Endodermal cell (in vitro differentiated cells): ENCODE measurements around the gene INTS1. TPM values are rescaled to one million over a fixed set of nuclear protein-coding genes. Genes with fewer than 3 reads are reported as not detected.

Source experiments
- DNase-seq: peaks from one replicate; pipeline ENCODE4 v3.0.0-alpha.2; 2017
- H3K27ac ChIP-seq: 2 replicates; pipeline ENCODE4 v1.5.1; 2013; ENCODE audit warnings: mild to moderate bottlenecking, low read depth, low read length, moderate library complexity
- H3K27me3 ChIP-seq: 2 replicates; pipeline ENCODE4 v1.6.1; 2013; ENCODE audit warnings: mild to moderate bottlenecking, low read length, moderate library complexity; ENCODE audit not compliant: insufficient read depth, control insufficient read depth, poor library complexity, severe bottlenecking
- H3K36me3 ChIP-seq: 2 replicates; pipeline ENCODE4 v1.7.0; 2013; ENCODE audit warnings: mild to moderate bottlenecking, low read length, moderate library complexity; ENCODE audit not compliant: control insufficient read depth, insufficient read depth
- H3K4me1 ChIP-seq: one replicate; pipeline ENCODE4 v1.7.0; 2013; ENCODE audit warnings: low read length; ENCODE audit not compliant: control insufficient read depth, insufficient read depth
- H3K4me3 ChIP-seq: 2 replicates; pipeline ENCODE4 v1.5.1; 2013; ENCODE audit warnings: mild to moderate bottlenecking, low read length, moderate library complexity
- H3K9ac ChIP-seq: 2 replicates; pipeline ENCODE4 v1.6.1; 2013; ENCODE audit warnings: mild to moderate bottlenecking, low read length, moderate library complexity; ENCODE audit not compliant: poor library complexity, severe bottlenecking; ENCODE audit errors: extremely low read depth
- H3K9me3 ChIP-seq: 2 replicates; pipeline ENCODE4 v1.6.1; 2013; ENCODE audit warnings: mild to moderate bottlenecking, low read length, moderate library complexity; ENCODE audit not compliant: control insufficient read depth
- H3K27ac Mint-ChIP-seq: 2 replicates; pipeline ENCODE4 v1.8.0; 2020; ENCODE audit warnings: mixed read lengths
- H3K27me3 Mint-ChIP-seq: 2 replicates; pipeline ENCODE4 v1.8.0; 2021; ENCODE audit warnings: mild to moderate bottlenecking, mixed read lengths; ENCODE audit not compliant: insufficient read depth
- H3K36me3 Mint-ChIP-seq: 2 replicates; pipeline ENCODE4 v1.8.0; 2020; ENCODE audit warnings: low read depth, mixed read lengths
- H3K4me1 Mint-ChIP-seq: 2 replicates; pipeline ENCODE4 v1.8.0; 2020; ENCODE audit warnings: mixed read lengths
- H3K4me3 Mint-ChIP-seq: 2 replicates; pipeline ENCODE4 v1.8.0; 2020; ENCODE audit warnings: mild to moderate bottlenecking, moderate library complexity, mixed read lengths
- H3K9me3 Mint-ChIP-seq: 2 replicates; pipeline ENCODE4 v1.8.0; 2020; ENCODE audit warnings: mild to moderate bottlenecking, mixed read lengths
- CTCF ChIP-seq: fragments of 200-600 bp; sonication (generic); conservative IDR thresholded peaks from 2 replicates; pipeline ENCODE4 v1.5.0; 2021; ENCODE audit warnings: antibody characterized with exemption, mild to moderate bottlenecking
- WGBS, 2 experiments: methylation state at CpG; one replicate each; pipeline versions ENCODE4 v1.1.5 to v1.1.7; 2013; ENCODE audit warnings: missing lambda C conversion rate in 2 of 2, mixed read lengths in 1 of 2; ENCODE audit not compliant: insufficient coverage in 1 of 2, insufficient read length in 1 of 2; 5-methylcytosine and 5-hydroxymethylcytosine counted together
- total RNA-seq, 2 donors: library from RNA; stranded (reverse); fragmentation: NEBNext Ultra II Directional in 1 of 2; extraction: Animal tissue kit (Norgen Biotek cat#: 25700) in 1 of 2; gene quantifications; 2 replicates in 1 of 2; 3 replicates in 1 of 2; pipeline ENCODE4 v1.2.1, GENCODE V29; 2021

INTS1 gene
- total RNA-seq, 2 donors from 2014 or later, result 145 to 178 TPM

GRCh38 chr7:1455241-1455939, 48.8 kb downstream of the INTS1 start:
- Histone ChIP-seq H3K9ac (no peak overlapping the region), H3K36me3 (no peaks in the 10 kb centered on the region), H3K4me1 (no peaks in the 10 kb centered on the region), H3K9me3 (no peaks in the 10 kb centered on the region), H3K27me3 (no peaks in the 10 kb centered on the region), H3K27ac (no peak overlapping the region), H3K4me3 (no peak overlapping the region)
- Mint-ChIP-seq H3K36me3 (no peaks in the 10 kb centered on the region), H3K27ac (no peak overlapping the region), H3K4me3 (no peak overlapping the region), H3K27me3 (peaks cover 2% of the 10 kb centered on the region), H3K9me3 (no peaks in the 10 kb centered on the region), H3K4me1 (peaks cover 3% of the 10 kb centered on the region)
- peak; percentile 74 for DNase-seq
- WGBS, 2 experiments, result 88 to 92% methylated on average over 8 to 26 of the region's 26 CpGs
- no peak for TF ChIP-seq CTCF

- Mint-ChIP-seq H3K4me3 (no peak overlapping the region), H3K9me3 (no peaks in the 10 kb centered on the region), H3K27ac (no peak overlapping the region), H3K36me3 (no peaks in the 10 kb centered on the region), H3K4me1 (peaks cover 3% of the 10 kb centered on the region), H3K27me3 (peaks cover 2% of the 10 kb centered on the region)
- no peak overlapping the region for H3K9ac ChIP-seq
- no peaks in the 10 kb centered on the region for H3K9me3 ChIP-seq
- 79 to 90% methylated on average over 9 to 14 of the region's 14 CpGs for WGBS, 2 experiments
- TF ChIP-seq CTCF, result no peak
- no peaks in the 10 kb centered on the region for H3K36me3 ChIP-seq
- H3K27ac ChIP-seq, result peak overlapping the region; percentile 44
- no peaks in the 10 kb centered on the region for H3K27me3 ChIP-seq
- H3K4me3 ChIP-seq, result no peak overlapping the region
- H3K4me1 ChIP-seq, result no peaks in the 10 kb centered on the region
- DNase-seq, result no peak
These were observed 49.6 kb downstream of the INTS1 start for GRCh38 chr7:1454542-1454941.

- H3K27ac Mint-ChIP-seq, result peak overlapping the region; percentile 52
These were observed 52.0 kb downstream of the INTS1 start for GRCh38 chr7:1452205-1452604.

More at GRCh38 chr7:1452205-1452604, 52.0 kb downstream of the INTS1 start:
- no peak for TF ChIP-seq CTCF
- Histone ChIP-seq H3K36me3 (no peaks in the 10 kb centered on the region), H3K9me3 (no peaks in the 10 kb centered on the region), H3K4me3 (no peak overlapping the region), H3K4me1 (no peaks in the 10 kb centered on the region), H3K27ac (peak overlapping the region; percentile 44), H3K27me3 (no peaks in the 10 kb centered on the region), H3K9ac (no peak overlapping the region)
- no peaks in the 10 kb centered on the region for H3K36me3 Mint-ChIP-seq
- H3K27me3 Mint-ChIP-seq, result no peaks in the 10 kb centered on the region
- 80 to 86% methylated on average over 18 to 19 of the region's 19 CpGs for WGBS, 2 experiments
- H3K9me3 Mint-ChIP-seq, result no peaks in the 10 kb centered on the region
- H3K4me3 Mint-ChIP-seq, result no peak overlapping the region
- no peak for DNase-seq
- no peaks in the 10 kb centered on the region for H3K4me1 Mint-ChIP-seq
